AG20443 (cell line): ENCODE data around the gene NEDD8.

Experiments used
- DNase-seq: peaks from one replicate; pipeline ENCODE4 v3.0.0; 2012; ENCODE audit warnings: low spot score, mixed read lengths

Gene NEDD8

DNA sequence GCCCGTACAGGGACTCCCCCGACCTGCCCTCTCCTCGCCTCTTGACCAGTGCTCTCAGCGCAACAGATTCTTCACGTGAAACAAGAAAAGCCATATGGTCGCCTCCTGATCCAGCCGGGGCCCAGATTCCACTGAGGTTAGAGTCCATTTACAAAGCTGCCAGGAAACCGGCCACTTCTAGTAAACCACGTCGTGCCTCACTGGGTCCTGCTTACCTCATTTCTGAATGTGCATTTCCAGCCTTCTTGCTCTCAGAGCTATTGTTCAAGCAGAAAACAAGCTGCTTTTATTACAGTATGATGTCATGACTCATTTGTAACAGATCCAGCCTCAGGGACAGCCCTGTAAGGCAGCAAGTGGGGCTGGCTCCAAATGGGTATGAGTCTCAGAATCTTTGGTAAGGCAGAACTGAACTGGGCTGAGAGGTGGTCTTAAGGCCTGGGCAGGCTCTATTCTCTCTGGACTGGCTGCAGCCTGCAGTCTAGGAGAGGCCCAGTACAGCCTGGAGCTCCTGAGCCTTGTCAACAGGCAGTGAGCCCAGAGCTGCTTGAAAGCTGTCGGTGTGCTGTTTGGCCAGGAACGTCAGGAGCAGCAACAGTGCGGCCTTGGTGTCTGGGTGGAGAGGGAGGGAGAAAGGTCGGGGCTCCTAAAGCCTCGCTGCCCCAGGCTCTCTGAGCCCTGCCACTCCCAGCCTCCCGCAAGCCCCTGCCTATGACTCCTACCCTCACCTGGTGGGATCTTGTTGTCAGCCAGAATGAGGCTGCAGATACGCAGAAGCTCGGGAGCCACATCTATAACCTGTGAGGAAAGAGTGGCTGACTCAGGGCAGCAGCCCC lies 52.0 kb downstream of the NEDD8 start:
- peak; percentile 79 for DNase-seq

GRCh38 chr14:24179294-24179960 lies 52.7 kb downstream of the NEDD8 start:
- DNase-seq: no peak

DNA sequence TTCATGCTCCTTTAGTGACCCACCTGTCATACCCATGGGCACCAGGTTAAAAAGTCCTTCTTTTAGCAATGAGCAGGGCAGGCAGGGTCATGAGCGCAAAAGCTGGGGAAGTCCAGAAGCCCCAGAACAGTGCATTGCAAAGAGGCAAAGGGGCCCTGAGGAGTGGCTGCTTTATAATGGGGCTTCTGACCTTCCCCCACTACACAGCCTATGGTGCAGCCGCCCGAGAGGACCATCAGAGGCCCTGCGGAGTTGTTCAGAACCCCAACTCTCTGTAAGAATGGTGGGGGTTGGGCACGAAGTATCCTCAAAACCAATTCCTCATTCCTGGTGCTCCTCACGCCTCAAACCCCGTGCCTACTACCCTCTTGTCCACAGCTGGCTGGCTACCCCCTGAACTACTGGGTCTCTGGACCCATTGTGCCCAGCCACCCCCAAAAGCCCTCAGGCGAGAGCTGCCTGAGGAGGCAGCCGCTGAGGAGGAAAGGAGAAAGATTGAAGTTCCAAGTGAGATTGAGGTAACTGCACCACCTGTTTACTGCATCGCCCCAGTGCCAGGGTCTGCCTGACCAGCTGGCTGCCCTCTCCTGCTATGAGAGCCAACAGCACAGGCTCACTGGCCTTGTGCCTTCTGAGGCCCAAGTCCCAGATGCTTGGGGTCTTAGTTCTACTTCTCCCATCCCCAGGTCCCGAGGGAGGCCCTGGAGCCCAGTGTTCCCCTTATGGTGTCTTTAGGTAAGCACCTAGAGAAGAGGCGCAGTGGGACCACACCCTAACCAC lies 53.6 kb downstream of the NEDD8 start:
- no peak for DNase-seq

DNA sequence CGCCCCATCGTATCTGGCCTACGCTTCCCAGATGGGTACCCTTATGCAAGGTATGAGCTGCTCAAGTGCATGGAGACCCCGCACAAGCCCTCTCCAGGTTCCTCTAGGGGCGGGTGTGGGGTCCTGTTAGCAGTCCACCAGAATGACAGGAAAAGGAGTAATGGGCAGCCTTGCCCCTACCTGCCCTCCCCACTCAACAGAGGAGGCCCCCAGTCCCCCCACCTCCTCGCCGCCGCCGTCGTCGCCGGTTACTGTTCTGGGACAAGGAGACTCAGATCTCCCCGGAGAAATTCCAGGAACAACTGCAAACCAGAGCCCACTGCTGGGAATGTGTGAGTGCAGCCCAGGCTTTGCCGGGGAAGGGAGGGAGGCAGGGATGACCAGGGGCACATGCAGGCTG lies 54.3 kb downstream of the NEDD8 start:
- DNase-seq: no peak

DNA sequence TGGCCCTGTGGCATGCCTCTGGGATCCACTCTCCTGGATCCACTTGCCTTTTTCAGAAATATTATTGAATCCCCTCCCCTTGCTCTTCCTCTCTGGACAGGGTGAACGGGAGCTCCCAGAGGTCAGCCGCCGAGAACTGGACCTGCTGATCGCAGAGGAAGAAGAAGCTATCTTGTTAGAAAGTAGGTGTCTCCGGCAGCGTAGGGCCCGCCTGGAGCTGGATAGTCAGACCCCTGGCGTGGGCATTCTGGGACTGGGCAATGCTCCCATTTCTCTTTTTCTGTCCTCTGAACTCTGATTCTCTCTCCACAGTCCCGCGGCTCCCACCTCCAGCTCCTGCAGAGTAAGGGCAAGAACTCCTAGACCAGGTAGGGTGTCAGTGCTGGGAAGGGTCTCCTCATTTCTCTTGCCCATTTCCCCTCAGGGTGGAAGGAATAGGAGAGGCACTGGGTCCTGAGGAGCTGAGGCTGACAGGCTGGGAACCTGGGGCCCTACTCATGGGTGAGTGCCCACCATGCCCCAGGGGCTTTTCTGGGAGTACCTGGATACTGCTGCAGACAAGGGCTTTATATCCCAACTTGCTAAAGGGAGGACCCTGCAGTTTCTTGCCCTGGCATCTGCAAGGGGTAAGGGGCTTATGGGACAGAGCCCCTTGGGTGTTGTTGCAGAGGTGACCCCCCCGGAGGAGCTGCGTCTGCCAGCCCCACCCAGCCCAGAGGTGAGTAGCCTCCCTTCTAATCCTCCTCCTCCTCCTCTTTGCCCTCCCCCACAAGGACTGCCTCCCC lies 54.9 kb downstream of the NEDD8 start:
- no peak for DNase-seq

- DNase-seq: no peak
Observed at GRCh38 chr14:24176599-24176998, 55.6 kb downstream of the NEDD8 start.

GRCh38 chr14:24172871-24173281 lies 59.3 kb downstream of the NEDD8 start:
- no peak for DNase-seq

DNA sequence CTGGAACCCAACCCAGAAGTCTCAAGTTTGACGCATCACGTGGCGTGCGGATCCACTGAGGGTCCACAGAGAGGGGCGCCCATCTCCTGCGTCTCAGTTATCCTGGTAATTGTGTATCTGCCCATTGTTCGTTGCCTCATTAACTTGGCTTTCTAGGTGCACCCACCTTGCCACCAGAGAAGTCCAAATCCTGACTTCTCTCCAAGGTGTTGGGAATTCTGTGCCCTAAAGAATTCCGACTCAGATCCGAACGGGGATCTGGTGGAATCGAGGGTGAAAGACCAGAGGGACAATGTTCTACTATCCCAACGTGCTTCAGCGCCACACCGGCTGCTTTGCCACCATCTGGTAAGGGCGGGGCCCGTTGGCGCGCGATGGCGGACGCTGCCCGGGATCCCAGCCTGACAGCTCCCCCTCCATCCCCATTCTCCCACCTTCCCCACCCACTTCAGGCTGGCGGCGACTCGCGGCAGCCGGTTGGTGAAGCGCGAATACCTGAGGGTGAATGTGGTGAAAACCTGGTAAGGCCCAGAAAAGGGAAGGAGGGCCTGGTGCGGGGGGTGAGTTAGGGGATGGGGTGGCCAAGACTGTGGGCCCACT lies 59.8 kb downstream of the NEDD8 start:
- DNase-seq: no peak

- peak; percentile 16 for DNase-seq
Observed at GRCh38 chr14:24171422-24172260, 60.5 kb downstream of the NEDD8 start, which contains the start of gene REC8. TSS of gene REC8 (plus strand) at chr14:24172080. CDS start at chr14:24172553, 473 bp downstream.

- DNase-seq: no peak
Observed at GRCh38 chr14:24167469-24168114, 64.6 kb downstream of the NEDD8 start.
